Measurements from ENCODE around the gene ANGPT4. TPM values are rescaled to one million over a fixed set of nuclear protein-coding genes. Genes with fewer than 3 reads are reported as not detected.

ANGPT4 gene
- total RNA-seq, 1 donor from 2014 or later = 0.05 TPM

GRCh38 chr20:942611-943010 lies 26.5 kb upstream of the ANGPT4 start:
- H4K20me1 ChIP-seq (ENCODE audit: insufficient read depth, low read length) = no peaks in the 10 kb centered on the region
- TF ChIP-seq, protein P1, sequence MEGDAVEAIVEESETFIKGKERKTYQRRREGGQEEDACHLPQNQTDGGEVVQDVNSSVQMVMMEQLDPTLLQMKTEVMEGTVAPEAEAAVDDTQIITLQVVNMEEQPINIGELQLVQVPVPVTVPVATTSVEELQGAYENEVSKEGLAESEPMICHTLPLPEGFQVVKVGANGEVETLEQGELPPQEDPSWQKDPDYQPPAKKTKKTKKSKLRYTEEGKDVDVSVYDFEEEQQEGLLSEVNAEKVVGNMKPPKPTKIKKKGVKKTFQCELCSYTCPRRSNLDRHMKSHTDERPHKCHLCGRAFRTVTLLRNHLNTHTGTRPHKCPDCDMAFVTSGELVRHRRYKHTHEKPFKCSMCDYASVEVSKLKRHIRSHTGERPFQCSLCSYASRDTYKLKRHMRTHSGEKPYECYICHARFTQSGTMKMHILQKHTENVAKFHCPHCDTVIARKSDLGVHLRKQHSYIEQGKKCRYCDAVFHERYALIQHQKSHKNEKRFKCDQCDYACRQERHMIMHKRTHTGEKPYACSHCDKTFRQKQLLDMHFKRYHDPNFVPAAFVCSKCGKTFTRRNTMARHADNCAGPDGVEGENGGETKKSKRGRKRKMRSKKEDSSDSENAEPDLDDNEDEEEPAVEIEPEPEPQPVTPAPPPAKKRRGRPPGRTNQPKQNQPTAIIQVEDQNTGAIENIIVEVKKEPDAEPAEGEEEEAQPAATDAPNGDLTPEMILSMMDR (IDR thresholded peaks at IDR 0.05; ENCODE audit: insufficient read depth, low read depth, low read length) = no peak
- no peak for TF ChIP-seq EZH2 (IDR thresholded peaks at IDR 0.05; ENCODE audit: insufficient read depth, low read length)
- no peak overlapping the region for H3K4me3 ChIP-seq (ENCODE audit: insufficient read depth, low read depth, low read length)
- no peak overlapping the region for H3K4me2 ChIP-seq (ENCODE audit: low read length)
- no peaks in the 10 kb centered on the region for H3K4me1 Mint-ChIP-seq (ENCODE audit: low read depth, unreplicated experiment)
- H3K27ac ChIP-seq (ENCODE audit: low read depth, low read length) = no peak overlapping the region
- no peak overlapping the region for H3K27ac Mint-ChIP-seq (ENCODE audit: unreplicated experiment)
- H3K9me3 ChIP-seq (ENCODE audit: insufficient read depth, low read depth, low read length) = peaks cover 3% of the 10 kb centered on the region
- no peaks in the 10 kb centered on the region for H3K36me3 ChIP-seq (ENCODE audit: insufficient read depth, low read length)
- FAIRE-seq (no peak), DNase-seq (ENCODE audit: low read depth) (no peak)
- H2AFZ ChIP-seq (ENCODE audit: low read depth, low read length) = no peak overlapping the region
- peaks cover 5% of the 10 kb centered on the region for H3K9me3 Mint-ChIP-seq (ENCODE audit: unreplicated experiment)
- peaks cover 22% of the 10 kb centered on the region for H3K27me3 Mint-ChIP-seq (ENCODE audit: low read depth, unreplicated experiment)
- H3K27me3 ChIP-seq (ENCODE audit: insufficient read depth, low read length) = no peaks in the 10 kb centered on the region
- no peaks in the 10 kb centered on the region for H3K79me2 ChIP-seq (ENCODE audit: insufficient read depth, low read length)
- H3K9ac ChIP-seq (ENCODE audit: low read length) = no peak overlapping the region
- no peaks in the 10 kb centered on the region for H3K36me3 Mint-ChIP-seq (ENCODE audit: low read depth, unreplicated experiment)
- no peak overlapping the region for H3K4me3 Mint-ChIP-seq (ENCODE audit: unreplicated experiment)
- H3K4me1 ChIP-seq (ENCODE audit: insufficient read depth, low read length) = no peaks in the 10 kb centered on the region

DNA sequence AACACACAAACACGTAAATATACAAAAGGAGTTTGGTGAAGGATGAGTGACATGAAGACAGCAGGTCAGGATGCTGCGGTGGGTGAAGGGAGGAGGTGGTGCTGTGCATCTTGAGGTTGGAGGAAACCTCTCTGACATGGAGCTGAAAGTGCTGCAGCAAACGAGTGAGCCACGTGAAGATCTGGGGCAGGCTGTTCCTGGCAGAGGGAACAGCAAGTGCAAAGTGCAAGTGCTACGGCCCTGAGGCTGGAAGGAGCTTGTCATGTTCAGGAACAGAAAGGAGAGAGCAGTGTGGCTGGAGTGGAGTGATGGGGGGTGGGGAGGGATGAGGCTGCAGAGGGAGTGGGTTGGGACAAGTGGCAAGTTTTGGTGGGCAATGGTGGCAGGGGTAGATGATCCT lies 24.8 kb upstream of the ANGPT4 start:
- Mint-ChIP-seq H3K4me1 (ENCODE audit: low read depth, unreplicated experiment) (no peaks in the 10 kb centered on the region), H3K36me3 (ENCODE audit: low read depth, unreplicated experiment) (no peaks in the 10 kb centered on the region), H3K27me3 (ENCODE audit: low read depth, unreplicated experiment) (peaks cover 16% of the 10 kb centered on the region), H3K27ac (ENCODE audit: unreplicated experiment) (no peak overlapping the region), H3K4me3 (ENCODE audit: unreplicated experiment) (no peak overlapping the region), H3K9me3 (ENCODE audit: unreplicated experiment) (peaks cover 5% of the 10 kb centered on the region)
- Histone ChIP-seq H3K4me2 (ENCODE audit: low read length) (no peak overlapping the region), H2AFZ (ENCODE audit: low read depth, low read length) (no peak overlapping the region), H3K27ac (ENCODE audit: low read depth, low read length) (no peak overlapping the region), H3K79me2 (ENCODE audit: insufficient read depth, low read length) (no peaks in the 10 kb centered on the region), H3K27me3 (ENCODE audit: insufficient read depth, low read length) (no peaks in the 10 kb centered on the region), H3K9me3 (ENCODE audit: insufficient read depth, low read depth, low read length) (peaks cover 3% of the 10 kb centered on the region), H4K20me1 (ENCODE audit: insufficient read depth, low read length) (no peaks in the 10 kb centered on the region), H3K4me3 (ENCODE audit: insufficient read depth, low read depth, low read length) (no peak overlapping the region), H3K36me3 (ENCODE audit: insufficient read depth, low read length) (no peaks in the 10 kb centered on the region), H3K4me1 (ENCODE audit: insufficient read depth, low read length) (no peaks in the 10 kb centered on the region), H3K9ac (ENCODE audit: low read length) (no peak overlapping the region)
- no peak for FAIRE-seq
- TF ChIP-seq, protein P1 (IDR thresholded peaks at IDR 0.05; ENCODE audit: insufficient read depth, low read depth, low read length) = no peak
- TF ChIP-seq EZH2 (IDR thresholded peaks at IDR 0.05; ENCODE audit: insufficient read depth, low read length) = no peak
- no peak for DNase-seq (ENCODE audit: low read depth)

GRCh38 chr20:939606-940005 lies 23.5 kb upstream of the ANGPT4 start:
- no peak for DNase-seq (ENCODE audit: low read depth)
- H3K4me1 Mint-ChIP-seq (ENCODE audit: low read depth, unreplicated experiment) = no peaks in the 10 kb centered on the region
- peaks cover 3% of the 10 kb centered on the region for H3K9me3 ChIP-seq (ENCODE audit: insufficient read depth, low read depth, low read length)
- H3K4me2 ChIP-seq (ENCODE audit: low read length) = no peak overlapping the region
- H3K79me2 ChIP-seq (ENCODE audit: insufficient read depth, low read length) = no peaks in the 10 kb centered on the region
- no peaks in the 10 kb centered on the region for H3K36me3 ChIP-seq (ENCODE audit: insufficient read depth, low read length)
- no peak overlapping the region for H2AFZ ChIP-seq (ENCODE audit: low read depth, low read length)
- peaks cover 11% of the 10 kb centered on the region for H3K27me3 Mint-ChIP-seq (ENCODE audit: low read depth, unreplicated experiment)
- H3K4me3 Mint-ChIP-seq (ENCODE audit: unreplicated experiment) = no peak overlapping the region
- H3K27ac ChIP-seq (ENCODE audit: low read depth, low read length) = no peak overlapping the region
- H3K27ac Mint-ChIP-seq (ENCODE audit: unreplicated experiment) = no peak overlapping the region
- no peak overlapping the region for H3K9ac ChIP-seq (ENCODE audit: low read length)
- H3K9me3 Mint-ChIP-seq (ENCODE audit: unreplicated experiment) = peaks cover 2% of the 10 kb centered on the region
- H3K36me3 Mint-ChIP-seq (ENCODE audit: low read depth, unreplicated experiment) = no peaks in the 10 kb centered on the region
- no peaks in the 10 kb centered on the region for H4K20me1 ChIP-seq (ENCODE audit: insufficient read depth, low read length)
- no peak for FAIRE-seq
- no peaks in the 10 kb centered on the region for H3K4me1 ChIP-seq (ENCODE audit: insufficient read depth, low read length)
- H3K27me3 ChIP-seq (ENCODE audit: insufficient read depth, low read length) = no peaks in the 10 kb centered on the region
- no peak overlapping the region for H3K4me3 ChIP-seq (ENCODE audit: insufficient read depth, low read depth, low read length)
- TF ChIP-seq, protein P1 (IDR thresholded peaks at IDR 0.05; ENCODE audit: insufficient read depth, low read depth, low read length) = no peak
- TF ChIP-seq EZH2 (IDR thresholded peaks at IDR 0.05; ENCODE audit: insufficient read depth, low read length) = no peak

All from astrocyte (in vitro differentiated cells and primary cell).